C4-2B (cell line): ENCODE measurements around the gene MYO9B.

Experiments
- ZFX ChIP-seq: fragments of 450-650 bp; IDR thresholded peaks from 2 replicates; pipeline ENCODE4 v1.6.1; 2017
- TF ChIP-seq, protein P1 (sequence below): fragments of 450-650 bp; conservative IDR thresholded peaks from 2 replicates; pipeline ENCODE4 v1.5.1; 2017; ENCODE audit warnings: mild to moderate bottlenecking

GRCh38 chr19:17103177-17103576 lies 27.6 kb downstream of the MYO9B start:
- TF ChIP-seq, protein P1, sequence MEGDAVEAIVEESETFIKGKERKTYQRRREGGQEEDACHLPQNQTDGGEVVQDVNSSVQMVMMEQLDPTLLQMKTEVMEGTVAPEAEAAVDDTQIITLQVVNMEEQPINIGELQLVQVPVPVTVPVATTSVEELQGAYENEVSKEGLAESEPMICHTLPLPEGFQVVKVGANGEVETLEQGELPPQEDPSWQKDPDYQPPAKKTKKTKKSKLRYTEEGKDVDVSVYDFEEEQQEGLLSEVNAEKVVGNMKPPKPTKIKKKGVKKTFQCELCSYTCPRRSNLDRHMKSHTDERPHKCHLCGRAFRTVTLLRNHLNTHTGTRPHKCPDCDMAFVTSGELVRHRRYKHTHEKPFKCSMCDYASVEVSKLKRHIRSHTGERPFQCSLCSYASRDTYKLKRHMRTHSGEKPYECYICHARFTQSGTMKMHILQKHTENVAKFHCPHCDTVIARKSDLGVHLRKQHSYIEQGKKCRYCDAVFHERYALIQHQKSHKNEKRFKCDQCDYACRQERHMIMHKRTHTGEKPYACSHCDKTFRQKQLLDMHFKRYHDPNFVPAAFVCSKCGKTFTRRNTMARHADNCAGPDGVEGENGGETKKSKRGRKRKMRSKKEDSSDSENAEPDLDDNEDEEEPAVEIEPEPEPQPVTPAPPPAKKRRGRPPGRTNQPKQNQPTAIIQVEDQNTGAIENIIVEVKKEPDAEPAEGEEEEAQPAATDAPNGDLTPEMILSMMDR, result no peak; the same call in 1 of the 2 replicates
- no peak for TF ChIP-seq ZFX
